Left ventricle myocardium superior (tissue), 1 donor: Measurements from ENCODE around the gene KLK2. TPM values are rescaled to one million over a fixed set of nuclear protein-coding genes. Genes with fewer than 3 reads are reported as not detected.

Source experiments
- ATAC-seq: fragments of 200-7000 bp; cut with Tn5 transposase; one replicate; pipeline ENCODE4 v1.9.1; 2020; ENCODE audit warnings: mild to moderate bottlenecking, moderate library complexity
- DNase-seq: peaks from one replicate; pipeline ENCODE4 v3.0.0-alpha.2; 2020
- intact Hi-C: fragments of 100-400 bp; cut with micrococcal nuclease; formaldehyde crosslinking; loops from one replicate; pipeline ENCODE4 v1.11.0; 2022
- long read RNA-seq: library from polyadenylated mRNA; unstranded; transcript quantifications from one replicate; pipeline ENCODE4 v2.0.0, GENCODE V29; 2021
- total RNA-seq: library from RNA; stranded (reverse); fragmentation: NEBNext Ultra II Directional; extraction: Animal tissue kit (Norgen Biotek cat#: 25700); gene quantifications from one replicate; pipeline ENCODE4 v1.2.1, GENCODE V29; 2021
- donor health status: DM: no; HTN: yes; CAD: no; lungs with severe emphysema.

KLK2 gene
- not detected for total RNA-seq
- long read RNA-seq = 0 reads

DNA sequence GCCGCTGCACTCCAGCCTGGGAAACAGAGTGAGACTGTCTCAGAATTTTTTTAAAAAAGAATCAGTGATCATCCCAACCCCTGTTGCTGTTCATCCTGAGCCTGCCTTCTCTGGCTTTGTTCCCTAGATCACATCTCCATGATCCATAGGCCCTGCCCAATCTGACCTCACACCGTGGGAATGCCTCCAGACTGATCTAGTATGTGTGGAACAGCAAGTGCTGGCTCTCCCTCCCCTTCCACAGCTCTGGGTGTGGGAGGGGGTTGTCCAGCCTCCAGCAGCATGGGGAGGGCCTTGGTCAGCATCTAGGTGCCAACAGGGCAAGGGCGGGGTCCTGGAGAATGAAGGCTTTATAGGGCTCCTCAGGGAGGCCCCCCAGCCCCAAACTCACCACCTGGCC, at the start of gene KLK2:
Gene KLK2 (plus strand): TSS at position 384 of the 400 bp plus-strand sequence. CDS start 35 bp downstream, outside the sequence.
- intact Hi-C loops = no loop called here
- DNase-seq (no peak), ATAC-seq (no peak)

DNA sequence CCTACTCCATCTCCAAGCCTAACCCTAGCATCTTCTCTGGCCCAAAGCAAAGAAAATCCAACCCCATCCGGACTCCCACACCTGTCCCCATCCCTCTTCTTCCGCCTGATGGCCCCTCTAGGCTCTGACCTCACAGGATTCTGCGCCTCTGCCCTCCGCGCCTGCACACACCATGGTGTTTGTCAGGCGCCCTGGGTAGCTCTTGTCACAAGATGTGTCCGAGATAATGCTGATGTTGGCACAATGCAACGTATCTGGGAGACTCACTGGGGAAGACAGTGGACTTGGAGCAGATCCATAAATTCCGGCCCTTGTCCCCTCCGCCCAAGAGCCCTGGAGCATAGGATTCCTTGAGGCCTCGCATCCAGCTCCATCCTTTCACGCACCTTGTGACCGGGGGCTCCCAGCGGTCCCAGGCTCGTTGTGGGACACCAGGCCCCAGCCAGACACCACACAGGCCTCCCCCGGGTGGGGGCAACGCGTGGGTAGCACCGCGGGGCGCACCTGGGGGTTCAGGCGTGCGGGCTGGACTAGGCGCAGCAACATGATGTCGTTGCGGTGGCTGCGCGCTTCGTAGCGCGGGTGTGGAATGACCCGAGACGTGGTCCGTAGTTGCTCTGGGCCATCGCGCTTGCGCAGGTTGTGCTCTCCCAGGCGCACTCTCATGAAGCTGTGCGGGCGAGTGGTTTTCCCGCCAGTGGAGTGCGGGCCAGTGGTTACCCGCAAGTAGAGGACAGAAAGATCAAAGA, 46.6 kb upstream of the KLK2 start:
- DNase-seq = no peak
- ATAC-seq = no peak
- intact Hi-C loops = no loop called here

DNA sequence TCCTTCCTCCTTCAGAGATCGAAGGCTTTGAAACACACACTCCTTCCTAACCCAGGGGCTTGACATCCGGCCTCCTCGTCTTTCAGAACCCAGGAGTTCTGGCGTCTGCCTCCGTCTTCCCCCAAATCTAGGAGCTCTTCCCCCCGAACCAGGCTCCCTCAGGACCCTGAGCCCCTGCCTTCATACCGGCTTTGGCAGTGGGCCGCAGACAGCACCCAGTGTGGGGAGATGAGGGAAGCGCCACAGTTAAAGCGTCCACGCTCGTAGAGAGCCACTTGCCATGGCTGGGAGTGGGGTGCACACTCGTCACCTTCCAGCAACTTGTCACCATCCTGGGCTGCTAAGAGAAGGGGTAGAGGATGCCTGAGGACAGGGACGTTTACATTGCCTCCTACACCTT, 45.8 kb upstream of the KLK2 start:
- intact Hi-C loops = no loop called here
- no peak for DNase-seq
- ATAC-seq = no peak

DNA sequence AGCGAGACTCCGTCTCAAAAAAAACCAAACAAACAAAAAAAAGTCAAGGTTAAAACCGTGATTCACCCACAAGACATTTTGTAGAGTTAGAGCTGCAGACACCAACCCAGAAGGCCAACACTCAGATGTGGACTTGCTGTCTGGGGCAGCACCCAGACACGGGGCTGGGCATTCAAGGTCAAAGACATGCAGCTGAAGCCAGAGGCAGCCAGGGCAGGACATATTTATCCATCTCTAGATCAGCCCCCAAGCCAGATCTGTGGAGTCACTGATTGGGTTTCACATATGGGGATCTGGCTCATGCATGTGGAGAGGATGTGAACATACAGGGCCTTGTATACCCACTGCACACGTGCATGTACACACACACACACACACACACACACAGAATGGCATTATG, 43.4 kb upstream of the KLK2 start:
- DNase-seq (no peak), ATAC-seq (no peak)
- intact Hi-C loops = no loop called here

DNA sequence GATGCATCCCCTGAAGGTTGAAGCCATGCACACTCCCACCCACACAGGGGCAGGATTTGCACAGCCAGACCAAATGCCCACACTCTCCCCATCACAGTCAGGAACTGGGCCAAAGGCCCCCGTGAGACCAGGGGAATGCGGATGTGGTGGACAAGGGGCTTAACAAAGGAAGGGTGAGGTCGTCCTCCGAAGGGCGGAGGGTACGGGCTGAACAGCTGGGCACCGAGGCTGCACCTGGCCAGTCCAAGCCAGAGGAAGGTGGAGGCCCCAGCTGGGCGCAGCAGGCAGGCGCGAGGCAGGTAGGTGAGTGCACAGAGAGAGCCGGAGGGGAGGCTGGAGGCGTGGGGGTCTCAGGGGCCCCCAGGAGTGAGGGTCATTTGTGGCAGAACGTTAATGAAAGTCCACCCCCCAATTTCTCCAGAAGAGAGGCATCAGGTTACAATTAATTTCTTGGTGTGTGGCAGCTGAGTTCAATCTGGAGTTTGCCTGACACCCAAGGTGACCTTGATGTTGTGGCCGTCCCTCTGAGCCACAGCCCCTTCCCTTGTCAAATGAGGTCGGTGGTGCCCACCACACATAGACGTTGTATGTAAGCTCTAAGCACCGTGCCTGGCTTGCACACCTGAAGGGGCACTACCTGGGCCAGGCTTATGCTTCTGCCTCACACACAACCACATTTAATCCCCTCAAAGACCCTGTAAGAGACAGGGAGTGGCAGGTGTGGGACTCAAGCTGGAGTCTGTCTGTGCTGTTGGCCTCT, 42.8 kb upstream of the KLK2 start:
- DNase-seq (no peak), ATAC-seq (no peak)
- intact Hi-C loops = no loop called here

DNA sequence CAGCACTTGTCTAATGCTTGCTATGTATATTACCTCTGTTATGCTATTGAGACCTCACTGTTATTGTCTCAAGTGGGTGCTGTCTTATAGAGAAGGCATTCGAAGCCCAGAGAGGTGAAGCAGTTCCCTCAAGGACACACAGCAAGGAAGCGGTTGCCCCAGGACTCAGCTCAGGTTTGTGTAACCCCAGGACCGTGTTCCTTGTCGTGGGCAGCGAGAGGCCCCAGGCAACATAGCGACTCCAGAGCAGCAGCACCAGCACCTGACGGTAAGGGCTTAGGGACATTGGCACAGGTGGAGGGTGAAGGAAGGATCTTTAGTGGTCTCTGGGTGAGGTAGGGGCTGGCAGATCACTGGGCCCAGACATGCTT, 42.2 kb upstream of the KLK2 start:
- DNase-seq = no peak
- intact Hi-C loops = no loop called here
- no peak for ATAC-seq

DNA sequence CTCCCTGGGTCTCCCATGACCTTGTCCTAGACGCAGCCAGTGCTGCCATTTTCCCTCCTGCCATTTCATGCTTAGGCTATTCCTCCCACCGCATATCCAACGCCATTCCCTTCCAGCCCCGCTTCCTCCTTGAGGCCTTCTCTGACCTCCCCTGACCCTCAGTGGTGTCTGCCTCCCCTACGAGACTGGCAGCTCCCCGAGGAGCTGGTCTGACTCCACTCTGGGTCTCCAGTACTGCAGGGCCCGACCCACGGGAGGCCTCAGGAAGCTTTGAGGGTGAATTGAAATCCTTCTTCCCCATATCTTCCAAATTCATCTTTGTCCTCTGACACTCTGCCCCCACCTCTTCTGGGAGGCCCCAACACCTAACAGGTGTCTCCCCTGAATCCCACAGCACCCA, 40.6 kb upstream of the KLK2 start:
- ATAC-seq (no peak), DNase-seq (no peak)
- intact Hi-C loops = no loop called here

DNA sequence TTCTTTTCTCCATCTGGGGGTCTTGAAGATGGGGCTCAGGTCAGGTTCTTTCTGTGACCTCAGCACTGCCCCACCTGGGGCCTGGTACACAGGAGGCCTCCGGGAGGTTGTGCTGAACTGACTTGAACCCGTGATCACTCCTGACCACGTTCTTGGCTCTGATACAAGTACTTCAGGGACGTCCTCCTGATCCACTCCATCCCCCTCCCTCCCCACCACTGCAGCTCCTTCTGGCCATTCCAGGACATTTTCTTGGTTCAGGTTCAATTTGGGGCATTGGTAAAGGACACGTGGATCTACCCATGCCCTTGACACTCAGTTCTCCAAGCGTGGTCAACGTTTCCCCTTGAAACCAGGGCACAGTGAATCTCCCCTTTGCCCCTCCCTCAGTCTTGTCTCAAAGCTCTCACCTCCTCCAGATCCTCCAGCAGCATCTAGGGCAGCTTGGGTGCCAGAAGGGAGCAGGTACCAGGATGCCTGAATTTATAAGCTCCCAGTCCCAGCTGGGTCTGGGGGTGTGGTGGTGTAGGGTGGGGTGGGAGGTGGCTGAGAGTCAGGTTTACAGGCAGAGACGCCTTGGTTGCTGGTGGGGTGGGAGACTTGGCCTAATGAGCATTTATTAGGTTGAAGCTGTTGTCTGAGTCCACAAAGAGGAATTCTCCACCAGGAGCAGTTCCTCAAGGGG, 40.0 kb upstream of the KLK2 start, which contains the start of gene KLK15:
Gene KLK15 (minus strand): TSS at position 458 of the 685 bp plus-strand sequence. CDS start 2,082 bp downstream, outside the sequence.
- DNase-seq (no peak), ATAC-seq (no peak)
- intact Hi-C loops = no loop called here

DNA sequence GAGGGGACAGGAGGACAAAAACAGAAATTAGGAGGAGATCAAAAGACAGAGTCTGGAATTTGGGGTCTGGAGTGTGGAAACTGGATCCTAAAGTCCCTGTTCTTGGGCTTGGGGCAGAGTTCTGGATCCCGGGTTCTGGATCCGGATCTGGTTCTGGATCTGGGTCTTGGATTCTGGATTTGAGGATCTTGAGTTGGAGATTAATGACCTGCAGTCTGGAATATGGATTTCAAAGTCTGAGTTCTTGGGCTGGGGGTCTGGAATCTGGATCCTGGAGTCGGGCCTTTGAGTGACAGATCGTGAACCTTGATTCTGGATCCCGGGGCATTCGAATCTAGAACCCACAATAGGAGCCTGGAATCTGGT, 39.5 kb upstream of the KLK2 start:
- no peak for DNase-seq

DNA sequence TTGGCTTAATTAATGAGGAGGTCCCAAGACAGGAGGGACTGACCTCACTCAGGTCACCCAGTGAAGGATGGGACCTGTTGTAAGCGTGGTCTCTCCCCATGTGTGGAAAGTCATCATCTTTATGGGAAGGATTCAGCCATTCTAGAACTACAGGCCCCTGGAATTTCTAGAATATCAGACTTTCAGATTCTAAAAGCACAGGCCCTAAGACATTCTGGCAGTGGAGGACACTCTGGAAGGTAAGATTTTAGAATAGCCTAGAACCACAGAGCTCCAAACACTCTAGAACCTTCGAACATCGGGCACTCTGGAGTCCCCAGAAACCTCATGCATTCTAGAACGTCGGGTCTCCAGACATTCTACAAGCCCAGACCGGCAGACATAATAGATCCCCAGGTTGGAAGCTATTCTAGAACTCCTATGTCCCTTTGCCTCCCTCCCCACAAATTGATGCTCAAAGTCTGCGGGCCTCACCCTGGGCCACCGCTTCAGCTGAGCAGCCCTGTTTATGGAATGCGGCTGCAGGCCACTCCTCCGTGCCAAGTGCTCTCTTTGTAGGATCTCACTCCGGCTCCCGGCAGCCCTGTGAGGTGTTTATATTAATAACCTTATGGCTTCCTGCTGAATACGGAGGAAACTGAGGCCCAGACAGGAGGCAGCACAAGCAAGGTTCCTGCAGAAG, 38.0 kb upstream of the KLK2 start:
- intact Hi-C loops = no loop called here
- peak; percentile 23 for ATAC-seq
- no peak for DNase-seq

More for the DNA sequence above, 39.5 kb upstream of the KLK2 start:
- no peak for ATAC-seq
- intact Hi-C loops = no loop called here

DNA sequence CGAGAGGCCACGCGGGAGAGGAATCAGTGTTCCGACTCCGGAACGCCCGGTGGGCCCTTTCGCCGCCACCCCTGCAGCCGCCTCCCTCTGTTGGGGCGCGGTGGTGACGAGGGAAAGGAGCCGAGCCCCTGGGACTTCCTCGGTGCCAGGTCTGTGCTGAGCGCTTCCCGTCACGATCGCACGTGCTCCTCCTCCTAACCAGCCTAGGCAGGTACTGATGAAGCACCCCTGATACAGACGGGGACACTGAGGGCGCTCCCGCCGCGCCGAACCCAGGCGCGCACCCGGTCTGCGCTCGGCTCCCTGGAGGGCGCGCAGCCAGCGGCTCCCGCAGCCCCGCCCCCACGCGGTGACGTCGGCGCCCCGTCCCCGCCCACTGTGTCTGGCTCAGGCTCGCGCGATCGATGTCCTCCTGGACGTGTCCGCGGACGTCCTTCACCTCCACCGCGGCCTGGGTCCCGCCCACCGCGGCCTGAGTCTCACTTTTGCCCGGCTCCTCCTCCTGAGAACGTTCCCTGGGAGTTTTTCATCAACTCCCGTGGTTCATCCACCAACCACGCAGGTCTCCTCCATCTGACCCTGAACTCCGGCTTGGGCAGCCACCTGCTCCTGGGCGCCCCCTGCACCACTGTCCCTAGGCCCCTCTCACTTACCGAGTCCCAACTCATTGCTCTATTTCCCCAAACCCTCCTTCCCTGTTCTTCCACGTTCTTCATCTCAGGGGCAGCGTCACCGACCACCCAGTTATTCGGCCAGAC, 37.3 kb upstream of the KLK2 start:
- ATAC-seq (peak; percentile 95), DNase-seq (peak; percentile 80)
- intact Hi-C loops = no loop called here

DNA sequence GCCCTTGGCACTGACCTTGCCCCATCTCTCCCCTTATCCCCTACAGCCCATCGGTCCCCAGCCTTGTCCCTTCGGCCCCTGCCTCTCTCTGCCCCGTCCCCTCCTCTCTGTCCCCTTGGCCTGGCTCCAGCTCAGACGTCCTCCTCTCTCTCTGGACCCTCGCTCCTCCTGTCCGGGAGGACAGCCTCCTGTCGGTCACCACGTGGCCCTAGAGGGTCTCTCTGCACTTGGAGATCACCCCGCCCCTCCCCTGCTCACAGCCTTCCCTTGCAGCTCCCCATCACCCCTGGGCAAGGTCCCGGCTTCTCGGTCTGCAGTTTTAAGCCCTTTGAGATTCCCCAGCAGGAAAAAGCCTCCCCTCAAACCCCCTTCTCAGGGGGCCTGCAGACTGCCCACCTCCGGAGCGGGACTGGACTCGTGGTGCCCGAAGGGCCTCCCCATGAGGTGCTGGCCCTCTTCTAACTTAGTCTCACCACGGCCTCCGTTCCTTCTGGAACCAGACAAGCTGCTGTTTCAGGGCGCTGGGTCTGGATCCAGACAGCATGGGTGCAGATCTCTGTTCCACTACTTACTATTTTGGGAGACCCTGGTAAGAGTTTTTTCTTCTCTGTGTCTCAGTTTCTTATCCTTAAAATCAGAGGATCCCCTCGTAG, 36.6 kb upstream of the KLK2 start:
- ATAC-seq = no peak
- intact Hi-C loops = no loop called here
- no peak for DNase-seq

DNA sequence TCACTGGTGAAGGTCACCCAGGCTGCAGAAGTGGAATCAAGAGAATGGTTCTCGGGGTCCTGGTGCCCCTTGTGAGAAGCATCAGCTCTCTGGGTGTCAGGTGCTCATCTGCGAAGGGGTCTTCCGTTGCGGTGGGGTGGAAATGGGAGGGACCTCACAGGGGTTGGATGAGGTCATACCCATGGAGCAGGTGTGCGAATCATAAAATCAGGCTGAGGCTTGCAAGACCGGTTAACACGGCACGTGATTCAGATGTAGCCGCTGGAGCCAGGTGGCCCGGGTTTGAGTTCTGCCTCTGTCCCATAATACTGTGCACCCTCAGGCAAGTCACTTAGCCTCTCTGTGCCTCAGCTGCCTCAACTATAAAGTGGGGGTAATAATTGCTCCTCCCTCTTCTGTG, 35.9 kb upstream of the KLK2 start:
- intact Hi-C loops = no loop called here
- ATAC-seq (no peak), DNase-seq (no peak)

DNA sequence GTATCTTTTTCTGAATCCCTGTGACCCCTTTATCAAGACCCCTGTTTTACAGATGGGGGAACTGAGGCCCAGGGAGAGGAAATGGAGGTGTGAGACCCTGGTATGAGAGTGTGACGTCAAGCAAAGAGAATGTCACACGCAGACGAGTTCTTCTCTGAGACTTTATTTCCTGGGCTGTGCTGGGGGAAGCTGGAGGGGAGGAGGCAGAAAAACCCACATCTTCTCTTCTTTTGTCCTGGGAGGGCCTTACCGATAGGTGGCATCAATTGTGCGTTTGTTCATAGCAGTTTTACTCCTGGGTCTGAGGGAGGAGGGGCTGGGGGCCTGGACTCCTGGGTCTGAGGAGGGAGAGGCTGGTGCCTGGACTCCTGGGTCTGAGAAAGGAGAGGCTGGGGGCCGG, 35.0 kb upstream of the KLK2 start:
- ATAC-seq = no peak
- no peak for DNase-seq
- intact Hi-C loops = no loop called here

DNA sequence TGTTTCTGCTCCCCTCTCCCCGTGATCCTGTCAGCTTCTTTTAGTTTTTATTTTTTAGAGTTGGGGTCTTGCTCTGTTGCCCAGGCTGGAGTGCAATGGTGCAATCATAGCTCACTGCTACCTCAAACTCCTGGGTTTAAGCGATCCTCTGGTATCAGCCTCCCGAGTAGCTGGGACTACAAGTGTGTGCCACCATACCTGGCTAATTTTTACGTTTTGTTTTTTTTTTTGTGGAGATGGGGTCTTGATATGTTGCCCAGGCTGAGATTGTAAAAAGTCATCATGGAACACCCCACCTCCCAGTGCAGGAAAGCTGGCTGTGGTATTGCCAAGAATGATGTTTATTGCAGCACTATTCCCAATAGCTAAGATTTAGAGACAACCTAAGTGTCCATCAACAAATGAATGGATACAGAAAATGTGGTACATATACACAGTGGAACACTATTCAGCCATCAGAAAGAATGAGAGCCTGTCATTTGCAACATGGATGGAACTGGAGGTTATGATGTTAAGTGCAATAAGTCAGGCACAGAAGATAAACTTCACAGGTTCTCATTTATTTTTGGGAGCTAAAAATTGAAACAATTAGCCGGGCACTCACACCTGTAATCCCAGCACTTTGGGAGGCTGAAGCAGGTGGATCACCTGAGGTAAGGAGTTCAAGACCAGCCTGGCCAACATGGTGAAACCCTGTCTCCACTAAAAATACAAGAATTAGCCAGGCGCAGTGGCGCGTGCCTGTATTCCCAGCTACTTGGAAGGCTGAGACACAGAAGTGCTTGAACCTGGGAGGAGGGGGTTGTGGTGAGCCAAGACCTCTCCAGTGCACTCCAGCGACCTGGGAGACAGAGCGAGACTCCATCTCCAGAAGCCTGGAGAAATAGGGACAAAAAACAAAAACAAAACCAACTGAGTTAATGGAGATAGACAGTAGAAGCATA, 33.3 kb upstream of the KLK2 start:
- no peak for DNase-seq
- ATAC-seq = no peak
- intact Hi-C loops = no loop called here

DNA sequence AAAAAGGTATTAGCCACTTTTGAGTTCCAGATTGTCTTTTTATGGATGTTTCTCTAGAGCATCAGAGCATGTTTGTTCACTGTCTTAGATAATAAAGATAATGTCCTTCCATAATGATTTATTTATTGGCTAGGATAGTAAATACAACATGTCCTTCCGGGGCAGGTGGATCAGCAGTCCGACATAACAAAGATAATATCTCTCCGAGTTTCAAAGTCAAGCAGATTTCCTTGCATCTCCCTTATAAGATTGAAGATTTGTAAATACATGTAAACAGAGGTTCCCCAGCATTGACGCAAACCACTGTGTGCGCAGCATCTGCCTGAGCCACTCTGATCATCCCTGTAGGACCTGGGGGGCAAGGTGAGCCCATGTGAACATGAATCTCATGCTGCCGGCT, 31.1 kb upstream of the KLK2 start:
- no peak for DNase-seq
- intact Hi-C loops = no loop called here
- no peak for ATAC-seq

DNA sequence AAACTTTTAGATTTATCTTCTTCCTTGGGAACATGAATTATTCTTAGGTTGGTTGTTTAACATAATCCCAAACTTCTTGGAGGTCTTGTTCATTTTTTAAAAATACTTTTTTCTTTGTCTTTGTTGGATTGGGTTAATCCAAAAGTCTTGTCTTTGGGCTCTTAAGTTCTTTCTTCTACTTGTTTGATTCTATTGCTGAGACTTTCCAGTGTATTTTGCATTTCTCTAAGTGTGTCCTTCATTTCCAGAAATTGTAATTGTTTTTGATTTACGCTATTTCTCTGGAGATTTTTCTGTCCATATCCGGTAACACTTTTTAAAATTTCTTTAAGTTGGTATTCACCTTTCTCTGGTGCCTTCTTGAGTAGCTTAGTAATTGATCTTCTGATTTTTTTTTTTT, 30.0 kb upstream of the KLK2 start:
- ATAC-seq (no peak), DNase-seq (no peak)
- intact Hi-C loops = no loop called here
